NB4 (cell line): ENCODE results near the gene KCNG3.

Experiments
- DNase-seq: peaks from one replicate; pipeline ENCODE4 v3.0.0; 2010; ENCODE audit warnings: low read depth
- H3K4me3 ChIP-seq: one replicate; pipeline ENCODE4 v1.5.1; 2011; ENCODE audit warnings: mild to moderate bottlenecking, low read depth, low read length, moderate library complexity
- CTCF ChIP-seq: IDR thresholded peaks from one replicate; pipeline ENCODE4 v1.5.1; 2012; ENCODE audit warnings: low read depth, low read length
- MYC ChIP-seq: IDR thresholded peaks from 2 replicates; pipeline ENCODE4 v1.6.1; 2011; ENCODE audit warnings: low read depth, low read length
- POLR2A ChIP-seq: IDR thresholded peaks from 2 replicates; pipeline ENCODE4 v1.6.1; 2011; ENCODE audit warnings: mild to moderate bottlenecking; ENCODE audit not compliant: insufficient read length; ENCODE audit errors: extremely low read depth
- TF ChIP-seq, protein P1 (sequence below): IDR thresholded peaks from 2 replicates; pipeline ENCODE4 v1.6.1; 2011; ENCODE audit warnings: low read depth, low read length

The KCNG3 gene

GRCh38 chr2:42446503-42447271 lies 47.1 kb downstream of the KCNG3 start:
- H3K4me3 ChIP-seq, result no peak overlapping the region
- DNase-seq, result no peak
- TF ChIP-seq, protein P1, sequence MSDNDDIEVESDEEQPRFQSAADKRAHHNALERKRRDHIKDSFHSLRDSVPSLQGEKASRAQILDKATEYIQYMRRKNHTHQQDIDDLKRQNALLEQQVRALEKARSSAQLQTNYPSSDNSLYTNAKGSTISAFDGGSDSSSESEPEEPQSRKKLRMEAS, result no peak
- TF ChIP-seq MYC (no peak), CTCF (no peak), POLR2A (no peak)

- no peak overlapping the region for H3K4me3 ChIP-seq
- TF ChIP-seq POLR2A, result no peak
- TF ChIP-seq CTCF, result no peak
- TF ChIP-seq, protein P1, result no peak
- no peak for TF ChIP-seq MYC
- DNase-seq, result no peak
Observed at GRCh38 chr2:42443718-42444399, 49.9 kb downstream of the KCNG3 start.

GRCh38 chr2:42442774-42443173 lies 51.0 kb downstream of the KCNG3 start:
- TF ChIP-seq CTCF, result no peak
- TF ChIP-seq, protein P1, result no peak
- no peak for TF ChIP-seq MYC
- no peak for TF ChIP-seq POLR2A
- no peak overlapping the region for H3K4me3 ChIP-seq
- no peak for DNase-seq

DNA sequence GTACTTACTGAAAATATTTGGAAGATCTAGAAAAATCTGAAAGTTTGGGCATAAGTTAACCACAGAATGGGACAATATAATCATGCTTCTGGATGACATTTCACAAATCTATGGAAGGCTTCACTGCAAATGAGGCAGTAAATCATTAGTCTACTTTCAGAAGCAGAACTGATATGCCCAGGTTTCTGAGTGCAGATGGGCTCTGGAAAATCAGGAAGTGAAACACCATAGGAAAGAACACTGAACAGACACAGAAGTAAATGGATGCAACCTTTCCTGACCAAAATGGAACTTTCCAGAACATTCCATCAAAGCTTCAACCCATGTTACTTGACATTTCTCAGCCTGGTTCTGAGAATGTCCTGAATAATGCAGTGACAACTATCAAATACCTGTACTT lies 55.1 kb downstream of the KCNG3 start:
- TF ChIP-seq, protein P1, result no peak
- TF ChIP-seq MYC (no peak), POLR2A (no peak), CTCF (no peak)
- H3K4me3 ChIP-seq, result no peak overlapping the region
- DNase-seq, result peak; percentile 28

GRCh38 chr2:42436370-42436769 lies 57.4 kb downstream of the KCNG3 start:
- DNase-seq, result no peak
- H3K4me3 ChIP-seq, result no peak overlapping the region
- TF ChIP-seq POLR2A, result no peak
- no peak for TF ChIP-seq CTCF
- no peak for TF ChIP-seq MYC
- TF ChIP-seq, protein P1, result no peak
